GM18867 (cell line): ENCODE data around the gene TEX52.

Source experiments
- ATAC-seq: cut with Tn5 transposase; IDR thresholded peaks from one replicate; pipeline ENCODE4 v1.9.1; 2021; ENCODE audit warnings: mild to moderate bottlenecking, moderate library complexity; ENCODE audit not compliant: unreplicated experiment

TEX52 gene

DNA sequence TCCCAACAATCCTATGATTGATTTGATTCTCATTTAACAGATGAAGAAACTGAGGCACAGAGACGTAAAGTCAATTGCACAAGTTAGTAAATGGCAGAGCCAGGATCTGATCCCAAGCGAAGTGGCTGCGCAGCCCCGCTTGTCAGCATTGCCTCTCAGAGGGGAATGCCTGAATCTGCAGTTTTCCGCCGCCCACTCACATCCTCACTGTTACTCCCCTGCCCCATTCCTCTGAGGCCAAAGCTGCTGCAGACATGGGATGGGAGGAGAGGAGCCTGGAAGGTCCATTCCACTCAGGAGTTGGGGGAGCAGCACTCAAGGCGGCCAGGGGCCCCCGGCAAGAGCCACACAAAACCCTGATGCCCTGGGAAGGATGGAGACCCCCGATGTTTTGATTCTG, 23.0 kb downstream of the TEX52 start:
- no peak for ATAC-seq

- no peak for ATAC-seq
Observed at GRCh38 chr12:2833327-2833726, 23.5 kb downstream of the TEX52 start.

DNA sequence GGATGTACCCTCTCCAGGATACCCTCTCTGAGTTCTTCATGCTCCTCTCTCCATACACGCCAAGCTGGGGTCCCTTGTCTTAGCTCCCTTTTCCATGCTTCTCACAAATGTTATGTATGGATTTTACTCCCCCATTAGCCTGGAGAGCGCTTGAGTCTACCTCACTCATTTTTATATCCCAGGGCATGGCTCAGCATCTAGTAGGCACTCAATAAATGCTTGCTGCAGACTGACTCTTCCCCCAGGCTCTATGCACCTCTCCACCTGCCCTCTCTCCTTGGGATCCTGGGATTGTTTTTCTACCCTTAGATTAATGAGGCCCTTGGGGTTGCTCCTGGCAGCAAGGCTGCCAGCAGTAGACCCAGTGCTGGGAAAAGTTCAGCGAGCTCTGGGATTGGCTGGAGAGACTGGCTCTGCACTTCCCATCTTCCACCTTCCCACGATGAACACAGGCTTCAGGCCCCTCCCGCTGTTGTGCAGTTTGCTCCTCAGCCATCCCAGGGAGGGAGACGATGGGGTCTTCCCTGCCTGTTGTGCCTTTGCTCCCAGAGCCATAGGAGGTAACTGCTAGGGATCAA, 24.2 kb downstream of the TEX52 start:
- ATAC-seq, result no peak

GRCh38 chr12:2829275-2829674, 27.6 kb downstream of the TEX52 start:
- no peak for ATAC-seq

GRCh38 chr12:2826721-2827515, 29.9 kb downstream of the TEX52 start:
- no peak for ATAC-seq

DNA sequence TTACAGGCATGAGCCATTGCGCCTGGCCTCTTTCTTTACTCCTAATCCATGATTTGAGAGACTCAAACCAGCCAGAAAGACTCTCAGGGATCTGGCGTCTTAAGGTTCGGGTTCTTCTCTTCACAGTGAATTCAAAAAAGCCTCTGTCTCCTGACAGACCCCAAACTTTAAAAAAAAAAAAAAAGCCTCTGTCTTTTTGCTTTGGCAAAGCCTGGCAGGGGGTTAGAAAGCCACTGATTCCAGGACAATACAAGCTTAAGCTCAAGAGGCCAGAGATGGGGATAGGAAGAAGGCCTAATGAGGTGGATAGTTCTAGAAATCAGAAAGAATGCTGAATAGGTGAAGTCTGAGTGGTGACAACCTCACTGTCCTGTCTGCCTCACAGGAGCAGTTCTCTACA, 30.8 kb downstream of the TEX52 start:
- no peak for ATAC-seq

- no peak for ATAC-seq
Observed at GRCh38 chr12:2825132-2825531, 31.7 kb downstream of the TEX52 start.

GRCh38 chr12:2824541-2824940, 32.3 kb downstream of the TEX52 start:
- ATAC-seq, result no peak

GRCh38 chr12:2823483-2823882, 33.4 kb downstream of the TEX52 start:
- no peak for ATAC-seq

- no peak for ATAC-seq
Observed at GRCh38 chr12:2820432-2820831, 36.4 kb downstream of the TEX52 start.

DNA sequence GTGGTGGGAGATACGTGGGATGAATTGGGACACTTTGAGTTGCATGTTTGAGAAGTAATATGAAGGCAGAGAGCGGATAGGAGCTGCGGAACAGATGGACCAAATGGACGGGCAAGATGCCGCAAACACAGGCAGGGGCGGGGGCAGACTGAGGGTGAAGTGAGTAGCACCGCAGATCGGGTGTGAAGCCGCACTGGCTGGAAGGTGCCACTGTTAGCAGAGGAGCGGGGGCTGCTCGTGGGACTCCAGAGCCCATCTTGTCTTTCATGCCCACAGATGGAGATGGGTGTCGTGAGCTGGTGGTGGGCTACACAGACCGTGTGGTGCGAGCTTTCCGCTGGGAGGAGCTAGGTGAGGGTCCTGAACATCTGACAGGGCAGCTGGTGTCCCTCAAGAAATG, 37.0 kb downstream of the TEX52 start:
- ATAC-seq, result no peak

GRCh38 chr12:2813214-2814185, 43.3 kb downstream of the TEX52 start:
- ATAC-seq, result peak; percentile 32

DNA sequence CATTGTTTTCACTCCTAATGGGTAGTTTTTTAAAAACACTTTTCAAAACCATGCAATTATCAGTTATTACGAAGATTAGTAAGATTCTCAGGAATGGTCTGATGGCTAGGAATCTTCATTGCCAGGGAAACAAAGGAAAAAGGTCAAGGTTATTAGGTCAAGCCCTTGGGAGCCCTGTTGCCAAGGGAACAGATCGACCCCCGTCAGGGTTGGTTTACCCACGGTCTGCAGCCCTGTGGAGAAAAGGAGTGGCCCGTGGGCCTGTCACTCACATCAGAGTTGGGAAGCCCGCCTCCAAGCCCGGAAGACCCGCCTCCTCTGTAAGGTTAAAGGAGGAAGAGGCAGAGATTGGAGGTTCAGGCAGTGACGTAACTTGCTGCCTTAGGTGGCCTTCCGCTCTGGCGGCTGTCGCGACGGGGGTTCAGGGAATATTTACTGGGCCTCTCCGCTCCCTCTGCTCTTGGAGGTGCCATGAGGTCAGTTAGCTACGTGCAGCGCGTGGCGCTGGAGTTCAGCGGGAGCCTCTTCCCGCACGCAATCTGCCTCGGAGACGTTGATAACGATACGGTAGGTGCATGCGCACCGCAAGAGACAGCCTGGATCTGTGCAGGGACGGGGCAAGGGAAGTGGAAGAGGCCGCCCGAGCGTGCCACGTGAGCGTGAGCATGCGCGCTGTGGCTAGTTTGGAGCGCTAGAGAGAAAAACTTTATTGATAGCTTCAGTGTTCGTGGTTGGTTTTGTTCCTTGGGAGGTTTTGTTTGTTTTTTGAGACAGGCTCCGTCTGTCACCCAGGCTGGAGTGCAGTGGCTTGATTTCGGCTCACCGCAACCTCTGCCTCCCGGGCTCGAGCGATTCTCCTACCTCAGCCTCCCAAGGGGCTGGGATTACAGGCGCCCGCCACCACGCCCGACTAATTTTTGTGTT, 44.3 kb downstream of the TEX52 start, which contains the start of gene ITFG2:
TSS of gene ITFG2 (plus strand) at position 379 of the 924 bp plus-strand sequence. CDS start at position 472, 93 bp downstream.
- peak; percentile 93 for ATAC-seq

DNA sequence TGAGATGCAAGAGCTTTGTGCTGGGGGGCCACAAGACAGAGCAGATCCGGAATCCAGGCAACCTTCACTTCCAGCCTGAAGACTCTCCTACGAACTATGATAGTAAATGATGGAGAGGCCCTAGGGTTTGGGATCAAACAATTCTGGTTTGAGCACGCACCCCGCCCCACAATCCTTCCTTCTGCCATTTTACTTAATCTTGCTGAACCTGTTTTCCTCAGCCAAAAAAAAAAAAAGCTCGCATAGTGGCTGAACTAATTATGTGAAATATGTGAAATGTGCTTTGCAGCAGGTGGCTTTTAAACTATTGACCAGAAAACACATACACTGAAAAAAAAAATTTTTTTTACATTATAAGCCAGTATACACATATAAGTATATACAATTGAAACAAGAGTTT, 45.0 kb downstream of the TEX52 start:
- ATAC-seq, result no peak

DNA sequence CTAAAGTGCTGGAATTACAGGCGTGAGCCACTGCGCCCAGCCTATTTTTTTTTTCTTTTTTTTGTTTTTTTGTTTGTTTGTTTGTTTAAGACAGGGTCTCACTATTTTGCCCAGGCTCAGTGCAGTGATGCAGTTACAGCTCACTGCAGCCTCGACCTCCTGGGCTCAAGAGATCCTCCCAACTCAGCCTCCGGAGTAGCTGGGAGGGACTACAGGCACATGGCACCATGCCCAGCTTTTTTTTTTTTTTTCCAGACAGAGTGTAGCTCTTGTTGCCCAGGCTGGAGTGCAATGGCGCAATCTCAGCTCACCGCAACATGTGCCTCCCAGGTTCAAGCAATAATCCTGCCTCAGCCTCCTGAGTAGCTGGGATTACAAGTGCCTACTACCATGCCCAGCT, 50.1 kb downstream of the TEX52 start:
- no peak for ATAC-seq

DNA sequence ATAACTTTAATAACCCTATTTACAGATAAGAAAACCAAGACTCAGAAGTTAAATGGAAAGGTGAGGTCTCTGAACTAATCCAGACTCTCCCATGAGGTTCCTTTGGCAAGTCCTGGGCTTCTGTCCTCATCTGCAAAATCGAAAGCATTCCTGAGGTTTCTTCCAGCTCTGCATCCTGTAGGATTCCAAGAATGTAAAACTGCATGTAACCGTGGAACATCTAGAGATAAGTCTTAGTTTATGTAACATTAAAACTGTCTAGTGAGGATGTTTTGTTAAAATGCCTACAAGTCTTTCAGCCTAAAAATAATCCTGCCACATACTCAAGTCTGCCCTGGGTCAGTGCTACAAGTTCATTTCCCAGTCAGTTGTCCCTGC, 51.7 kb downstream of the TEX52 start:
- no peak for ATAC-seq

GRCh38 chr12:2804393-2805142, 52.3 kb downstream of the TEX52 start:
- no peak for ATAC-seq

- ATAC-seq, result no peak
Observed at GRCh38 chr12:2803635-2804392, 53.0 kb downstream of the TEX52 start.
